GM12891 (cell line): ENCODE data around the gene CARD10.

Experiments used
- POLR2A ChIP-seq: IDR thresholded peaks from 2 replicates; pipeline ENCODE4 v1.6.1; 2011; ENCODE audit warnings: low read depth, low read length, control low read depth
- POLR2AphosphoS5 ChIP-seq: IDR thresholded peaks from 2 replicates; pipeline ENCODE4 v1.6.1; 2011; ENCODE audit warnings: low read depth, low read length, control low read depth
- SPI1 ChIP-seq: IDR thresholded peaks from 2 replicates; pipeline ENCODE4 v1.6.1; 2011; ENCODE audit warnings: low read depth, low read length, control low read depth
- TAF1 ChIP-seq: IDR thresholded peaks from 2 replicates; pipeline ENCODE4 v1.6.1; 2011; ENCODE audit warnings: low read depth, low read length, control low read depth

DNA sequence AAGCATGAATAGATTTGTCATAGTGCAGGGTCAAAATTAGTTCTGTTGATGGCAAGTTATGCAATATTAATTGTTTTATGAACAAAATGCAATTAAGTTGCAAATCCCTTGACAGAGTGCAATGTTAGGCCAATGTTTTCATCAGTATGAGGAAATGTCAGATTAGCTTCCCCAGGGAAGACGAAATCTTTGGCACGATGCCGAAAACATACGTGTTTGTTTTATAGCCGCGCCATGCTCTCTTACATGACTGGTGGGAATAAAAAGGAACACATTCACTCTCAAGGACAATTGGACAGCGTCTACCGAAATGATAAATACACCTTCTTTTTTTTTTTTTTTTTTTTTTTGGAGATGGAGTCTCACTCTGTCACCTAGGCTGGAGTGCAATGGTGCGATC lies 60.0 kb downstream of the CARD10 start:
- no peak for TF ChIP-seq POLR2A
- no peak for TF ChIP-seq POLR2AphosphoS5
- no peak for TF ChIP-seq TAF1
- TF ChIP-seq SPI1: no peak
